H1 (cell line): Measurements from ENCODE around the gene MAGI3. TPM values are rescaled to one million over a fixed set of nuclear protein-coding genes. Genes with fewer than 3 reads are reported as not detected.

Experiments used
- CTCF ChIA-PET: fragments of 300-600 bp; sonication (Branson Sonifier 250); formaldehyde crosslinking; loops from one replicate; lab custom pipeline; 2021; ENCODE audit not compliant: partially characterized antibody; lab: Charles Lee
- POLR2A ChIA-PET: fragments of 300-600 bp; sonication (Branson Sonifier 250); formaldehyde crosslinking; loops from one replicate; lab custom pipeline; 2021; ENCODE audit warnings: inconsistent platforms; ENCODE audit not compliant: partially characterized antibody; lab: Charles Lee
- DNase-seq, 2 experiments: peaks; one replicate each; pipeline versions ENCODE4 v3.0.0 to v3.0.0-alpha.2; 2010 to 2022; ENCODE audit warnings: low spot score in 2 of 2, low read depth in 1 of 2, mixed read lengths in 1 of 2
- FAIRE-seq: peaks from 2 replicates; lab custom pipeline; 2011; peaks lifted over from hg19 to GRCh38; lab: Jason Lieb, UNC
- H2AFZ ChIP-seq: 2 replicates; pipeline ENCODE4 v1.8.1; 2012; ENCODE audit warnings: low read length, inconsistent platforms
- H2AK5ac ChIP-seq: 2 replicates; pipeline ENCODE4 v1.6.1; 2013; ENCODE audit warnings: low read depth, low read length
- H2BK120ac ChIP-seq: replicated peaks from 2 replicates; pipeline ENCODE3; 2013; ENCODE audit warnings: low read depth, low read length, inconsistent platforms
- H2BK12ac ChIP-seq: 2 replicates; pipeline ENCODE4 v1.6.1; 2013; ENCODE audit warnings: low read depth, low read length
- H2BK15ac ChIP-seq: 2 replicates; pipeline ENCODE4 v1.6.1; 2013; ENCODE audit warnings: low read length
- H2BK20ac ChIP-seq: 2 replicates; pipeline ENCODE4 v1.6.1; 2013; ENCODE audit warnings: low read length
- H2BK5ac ChIP-seq: 2 replicates; pipeline ENCODE4 v1.6.1; 2013; ENCODE audit warnings: low read depth, low read length
- H3K14ac ChIP-seq: 2 replicates; pipeline ENCODE4 v1.6.1; 2013; ENCODE audit warnings: inconsistent platforms; ENCODE audit not compliant: insufficient read length
- H3K18ac ChIP-seq: 2 replicates; pipeline ENCODE4 v1.6.1; 2013; ENCODE audit warnings: low read length; ENCODE audit errors: extremely low read depth
- H3K23ac ChIP-seq: 2 replicates; pipeline ENCODE4 v1.6.1; 2013; ENCODE audit warnings: inconsistent platforms; ENCODE audit not compliant: insufficient read length
- H3K23me2 ChIP-seq: 2 replicates; pipeline ENCODE4 v1.6.1; 2013; ENCODE audit warnings: low read depth, low read length
- H3K27ac ChIP-seq: 2 replicates; pipeline ENCODE4 v1.6.1; 2011; ENCODE audit warnings: low read depth, low read length, inconsistent platforms
- H3K27me3 ChIP-seq, 4 experiments: replicated peaks in 1 of 4; 1 replicate in 1 of 4; 2 replicates in 3 of 4; pipeline versions ENCODE4 v1.6.1 to v1.8.1; 2011 to 2013; ENCODE audit warnings: low read length in 3 of 4, mild to moderate bottlenecking in 3 of 4, inconsistent platforms in 2 of 4, mixed read lengths in 2 of 4, moderate library complexity in 1 of 4; ENCODE audit not compliant: control insufficient read depth in 3 of 4, insufficient read depth in 3 of 4; ENCODE audit errors: extremely low read depth in 1 of 4
- H3K36me3 ChIP-seq, 4 experiments: 2 replicates each; pipeline versions ENCODE4 v1.6.1 to v1.8.1; 2011 to 2013; ENCODE audit warnings: mild to moderate bottlenecking in 4 of 4, low read length in 3 of 4, moderate library complexity in 2 of 4, control low read depth in 1 of 4, inconsistent platforms in 1 of 4; ENCODE audit not compliant: insufficient read depth in 4 of 4, control insufficient read depth in 2 of 4
- H3K4ac ChIP-seq: replicated peaks from 2 replicates; pipeline ENCODE3; 2013; ENCODE audit warnings: low read length, low read depth, mixed read lengths, inconsistent platforms; ENCODE audit not compliant: insufficient read length
- H3K4me1 ChIP-seq, 4 experiments: replicated peaks in 1 of 4; 1 replicate in 1 of 4; 2 replicates in 3 of 4; pipeline versions ENCODE4 v1.6.1 to v1.8.1; 2011 to 2013; ENCODE audit warnings: low read length in 3 of 4, inconsistent platforms in 2 of 4, mixed read lengths in 1 of 4; ENCODE audit not compliant: insufficient read depth in 4 of 4, control insufficient read depth in 3 of 4
- H3K4me2 ChIP-seq, 2 experiments: 2 replicates each; pipeline versions ENCODE4 v1.6.1 to v1.8.1; 2011 to 2013; ENCODE audit warnings: low read depth in 2 of 2, low read length in 2 of 2, control low read depth in 1 of 2, inconsistent platforms in 1 of 2, mild to moderate bottlenecking in 1 of 2; ENCODE audit not compliant: insufficient read depth in 1 of 2
- H3K4me3 ChIP-seq, 4 experiments: fragments of 200-600, 300-600 bp in 1 of 4; sonication (generic), shearing (Covaris generic), sonication (Bioruptor Twin) in 1 of 4; 2 replicates each; pipeline versions ENCODE4 v1.5.1 to v1.8.1; 2011 to 2016; ENCODE audit warnings: low read length in 4 of 4, low read depth in 3 of 4, control low read depth in 2 of 4, inconsistent platforms in 2 of 4, mild to moderate bottlenecking in 2 of 4, mixed read lengths in 1 of 4, moderate library complexity in 1 of 4; ENCODE audit not compliant: insufficient read depth in 2 of 4; ENCODE audit errors: extremely low read depth in 1 of 4
- H3K56ac ChIP-seq: replicated peaks from 2 replicates; pipeline ENCODE3; 2013; ENCODE audit warnings: low read depth, mild to moderate bottlenecking, mixed read lengths, low read length, inconsistent platforms; ENCODE audit not compliant: insufficient read length
- H3K79me1 ChIP-seq: 2 replicates; pipeline ENCODE4 v1.6.1; 2013; ENCODE audit warnings: low read depth, low read length, control low read depth
- H3K79me2 ChIP-seq, 2 experiments: 2 replicates each; pipeline versions ENCODE4 v1.6.1 to v1.8.1; 2012 to 2013; ENCODE audit warnings: low read length in 2 of 2, mild to moderate bottlenecking in 2 of 2, inconsistent platforms in 1 of 2; ENCODE audit not compliant: insufficient read depth in 2 of 2, control insufficient read depth in 1 of 2
- H3K9ac ChIP-seq, 4 experiments: replicated peaks in 1 of 4; 1 replicate in 1 of 4; 2 replicates in 3 of 4; pipeline versions ENCODE4 v1.6.1 to v1.8.1; 2011 to 2013; ENCODE audit warnings: low read depth in 3 of 4, low read length in 3 of 4, control low read depth in 2 of 4, mild to moderate bottlenecking in 2 of 4, moderate library complexity in 2 of 4, inconsistent platforms in 1 of 4; ENCODE audit errors: extremely low read depth in 1 of 4
- H3K9me3 ChIP-seq, 2 experiments: 2 replicates each; pipeline versions ENCODE4 v1.6.1 to v1.8.1; 2012 to 2013; ENCODE audit warnings: mild to moderate bottlenecking in 2 of 2, moderate library complexity in 2 of 2, control low read depth in 1 of 2, inconsistent platforms in 1 of 2, low read depth in 1 of 2, low read length in 1 of 2, mixed read lengths in 1 of 2; ENCODE audit not compliant: insufficient read depth in 2 of 2
- H4K20me1 ChIP-seq, 2 experiments: replicated peaks in 1 of 2; 2 replicates each; pipeline versions ENCODE3 to v1.8.1; 2011 to 2013; ENCODE audit warnings: inconsistent platforms in 2 of 2, low read length in 2 of 2, mild to moderate bottlenecking in 1 of 2; ENCODE audit not compliant: insufficient read depth in 2 of 2, control insufficient read depth in 1 of 2
- H4K5ac ChIP-seq: 2 replicates; pipeline ENCODE4 v1.6.1; 2013; ENCODE audit warnings: low read length, low read depth, mixed read lengths, inconsistent platforms; ENCODE audit not compliant: insufficient read length
- H4K8ac ChIP-seq: 2 replicates; pipeline ENCODE4 v1.8.0; 2013; ENCODE audit warnings: mild to moderate bottlenecking, moderate library complexity, low read length, inconsistent platforms; ENCODE audit not compliant: insufficient read depth; ENCODE audit errors: extremely low read depth
- H4K91ac ChIP-seq: replicated peaks from 2 replicates; pipeline ENCODE3; 2013; ENCODE audit warnings: low read length, mixed read lengths, inconsistent platforms; ENCODE audit not compliant: insufficient read length
- BRCA1 ChIP-seq: IDR thresholded peaks from 2 replicates; pipeline ENCODE4 v1.6.1; 2012; ENCODE audit warnings: low read depth, low read length, improper control_type of control experiment
- CBX5 ChIP-seq: fragments of 300-800, 300-1000 bp; sonication (generic); IDR thresholded peaks from 2 replicates; pipeline ENCODE4 v1.7.1; 2016; ENCODE audit warnings: antibody characterized with exemption, low read length, low read depth
- CREB1 ChIP-seq: IDR thresholded peaks from 2 replicates; pipeline ENCODE4 v1.6.1; 2012; ENCODE audit warnings: inconsistent platforms
- EGR1 ChIP-seq: IDR thresholded peaks from 2 replicates; pipeline ENCODE4 v1.6.1; 2011; ENCODE audit warnings: low read depth, low read length, borderline replicate concordance
- GABPA ChIP-seq: IDR thresholded peaks from 2 replicates; pipeline ENCODE4 v1.6.1; 2011; ENCODE audit warnings: mild to moderate bottlenecking, low read length, moderate library complexity, borderline replicate concordance; ENCODE audit not compliant: insufficient read depth
- JUND ChIP-seq: IDR thresholded peaks from 2 replicates; pipeline ENCODE4 v1.6.1; 2011; ENCODE audit warnings: mild to moderate bottlenecking, improper control_type of control experiment, low read length
- NANOG ChIP-seq: IDR thresholded peaks from 2 replicates; pipeline ENCODE4 v1.6.1; 2011; ENCODE audit warnings: low read length, low read depth, mild to moderate bottlenecking, inconsistent platforms; ENCODE audit not compliant: insufficient read depth, poor library complexity, severe bottlenecking
- TAF1 ChIP-seq: IDR thresholded peaks from 2 replicates; pipeline ENCODE4 v1.6.1; 2011; ENCODE audit warnings: mild to moderate bottlenecking, low read depth, low read length
- TEAD4 ChIP-seq: IDR thresholded peaks from 2 replicates; pipeline ENCODE4 v1.6.1; 2012; ENCODE audit warnings: low read depth, low read length, inconsistent platforms, mixed read lengths
- WGBS, 2 experiments: shearing (Covaris generic) in 1 of 2; methylation state at CpG; one replicate each; pipeline versions ENCODE4 v1.1.6 to v1.1.7; 2013 to 2015; ENCODE audit warnings: low lambda C conversion rate in 2 of 2, mixed read lengths in 2 of 2, inconsistent platforms in 1 of 2, low coverage in 1 of 2, missing lambda C conversion rate in 1 of 2; ENCODE audit not compliant: insufficient replicate concordance in 2 of 2, insufficient coverage in 1 of 2, insufficient read length in 1 of 2; ENCODE audit errors: extremely low coverage in 1 of 2, missing lambda C conversion rate in 1 of 2; 5-methylcytosine and 5-hydroxymethylcytosine counted together
- polyA plus RNA-seq, 7 experiments: library from polyadenylated mRNA; depleted of rRNA in 3 of 7; stranded (reverse) in 5 of 7; unstranded in 2 of 7; fragments of >200 nt in 5 of 7; fragments of 200-250 nt in 2 of 7; gene quantifications; 1 replicate in 5 of 7; 2 replicates in 1 of 7; 4 replicates in 1 of 7; pipeline versions ENCODE4 v1.2.1 to v1.2.3, GENCODE V29; 2011 to 2013; ENCODE audit warnings: missing spikeins in 2 of 7, mixed read lengths in 2 of 7
- total RNA-seq: library from RNA; stranded (reverse); fragmentation: NEBNext Ultra II Directional; extraction: Animal tissue kit (Norgen Biotek cat#: 25700); gene quantifications from 2 replicates; pipeline ENCODE4 v1.2.1, GENCODE V29; 2021
- TF ChIP-seq, protein P1 (sequence below): IDR thresholded peaks from 2 replicates; pipeline ENCODE4 v1.6.1; 2012; ENCODE audit warnings: low read length, inconsistent platforms
- TF ChIP-seq, protein P2 (sequence below): IDR thresholded peaks from 2 replicates; pipeline ENCODE4 v1.6.1; 2011; ENCODE audit warnings: low read depth, mild to moderate bottlenecking, low read length; ENCODE audit not compliant: insufficient read depth
- TF ChIP-seq, protein P3 (sequence below): IDR thresholded peaks from 2 replicates; pipeline ENCODE4 v1.6.1; 2012; ENCODE audit warnings: inconsistent platforms

The MAGI3 gene
- total and polyA plus RNA-seq, 2 of the 8 experiments (the other 6 are each of a cell fraction or from before 2014, with no cell fraction given): 2.3 to 7.8 TPM

DNA sequence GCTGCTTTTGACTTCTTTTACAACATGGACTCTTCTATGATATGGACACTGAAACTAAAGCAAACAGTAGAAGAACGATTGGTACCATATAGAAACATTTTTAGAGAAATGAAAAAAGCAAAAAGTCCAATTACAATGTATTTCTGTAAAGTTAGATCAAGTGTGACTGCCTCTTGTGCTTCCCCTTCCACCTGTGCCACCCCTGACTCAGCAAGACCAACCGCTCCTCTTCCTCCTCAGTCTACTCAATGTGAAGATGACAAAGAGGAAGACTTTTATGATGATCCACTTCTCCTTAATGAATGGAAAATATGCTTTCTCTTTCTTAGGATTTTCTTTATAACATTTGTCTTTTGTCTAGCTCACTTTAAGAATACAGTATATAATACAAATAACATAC lies 302.0 kb downstream of the MAGI3 start:
- H3K14ac ChIP-seq: no peak overlapping the region
- no peak overlapping the region for H3K23ac ChIP-seq
- no peak overlapping the region for H3K27ac ChIP-seq
- H2BK12ac ChIP-seq: no peak overlapping the region
- no peaks in the 10 kb centered on the region for H3K79me1 ChIP-seq
- no peak overlapping the region for H2AK5ac ChIP-seq
- no peak overlapping the region for H3K18ac ChIP-seq
- H4K5ac ChIP-seq: no peak overlapping the region
- H3K4me2 ChIP-seq: no peak overlapping the region
- DNase-seq: no peak
- H2BK5ac ChIP-seq: no peak overlapping the region
- peaks cover 8 to 11% of the 10 kb centered on the region in 2 experiments; a peak in 3 of 4 replicates for H3K9me3 ChIP-seq
- H2BK120ac ChIP-seq: no peak overlapping the region
- no peak overlapping the region for H4K91ac ChIP-seq
- H4K8ac ChIP-seq: no peak overlapping the region
- H3K27me3 ChIP-seq: no peaks in the 10 kb centered on the region
- H2BK20ac ChIP-seq: no peak overlapping the region
- peaks cover 0 to 15% (median 3%) of the 10 kb centered on the region in 4 experiments; a peak in 5 of 8 replicates for H3K36me3 ChIP-seq
- H4K20me1 ChIP-seq: no peaks in the 10 kb centered on the region
- H2AFZ ChIP-seq: no peak overlapping the region
- peaks cover 2% of the 10 kb centered on the region; the same call in 1 of the 2 replicates for H3K23me2 ChIP-seq
- ChIA-PET CTCF (no interaction called here), POLR2A (no interaction called here)
- TF ChIP-seq EGR1 (no peak), TAF1 (no peak), TEAD4 (no peak), GABPA (no peak), NANOG (no peak), CREB1 (no peak), CBX5 (no peak), JUND (no peak), BRCA1 (no peak)
- TF ChIP-seq, protein P1, sequence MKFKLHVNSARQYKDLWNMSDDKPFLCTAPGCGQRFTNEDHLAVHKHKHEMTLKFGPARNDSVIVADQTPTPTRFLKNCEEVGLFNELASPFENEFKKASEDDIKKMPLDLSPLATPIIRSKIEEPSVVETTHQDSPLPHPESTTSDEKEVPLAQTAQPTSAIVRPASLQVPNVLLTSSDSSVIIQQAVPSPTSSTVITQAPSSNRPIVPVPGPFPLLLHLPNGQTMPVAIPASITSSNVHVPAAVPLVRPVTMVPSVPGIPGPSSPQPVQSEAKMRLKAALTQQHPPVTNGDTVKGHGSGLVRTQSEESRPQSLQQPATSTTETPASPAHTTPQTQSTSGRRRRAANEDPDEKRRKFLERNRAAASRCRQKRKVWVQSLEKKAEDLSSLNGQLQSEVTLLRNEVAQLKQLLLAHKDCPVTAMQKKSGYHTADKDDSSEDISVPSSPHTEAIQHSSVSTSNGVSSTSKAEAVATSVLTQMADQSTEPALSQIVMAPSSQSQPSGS: no peak
- TF ChIP-seq, protein P2, sequence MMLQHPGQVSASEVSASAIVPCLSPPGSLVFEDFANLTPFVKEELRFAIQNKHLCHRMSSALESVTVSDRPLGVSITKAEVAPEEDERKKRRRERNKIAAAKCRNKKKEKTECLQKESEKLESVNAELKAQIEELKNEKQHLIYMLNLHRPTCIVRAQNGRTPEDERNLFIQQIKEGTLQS: no peak
- TF ChIP-seq, protein P3, sequence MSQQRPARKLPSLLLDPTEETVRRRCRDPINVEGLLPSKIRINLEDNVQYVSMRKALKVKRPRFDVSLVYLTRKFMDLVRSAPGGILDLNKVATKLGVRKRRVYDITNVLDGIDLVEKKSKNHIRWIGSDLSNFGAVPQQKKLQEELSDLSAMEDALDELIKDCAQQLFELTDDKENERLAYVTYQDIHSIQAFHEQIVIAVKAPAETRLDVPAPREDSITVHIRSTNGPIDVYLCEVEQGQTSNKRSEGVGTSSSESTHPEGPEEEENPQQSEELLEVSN: no peak
- FAIRE-seq: no peak
- 84% methylated on average over 2 of the region's 2 CpGs; no CpG with 5 or more reads in 1 of the 2 experiments for WGBS, 2 experiments
- H3K4me3 ChIP-seq: no peak overlapping the region
- no peaks in the 10 kb centered on the region for H3K79me2 ChIP-seq
- H3K4ac ChIP-seq: no peak overlapping the region
- no peak overlapping the region for H3K56ac ChIP-seq
- no peak overlapping the region for H3K9ac ChIP-seq
- H2BK15ac ChIP-seq: no peak overlapping the region
- no peaks in the 10 kb centered on the region for H3K4me1 ChIP-seq
